ENCODE measurements around the gene PRODH2.

The PRODH2 gene, protein sequence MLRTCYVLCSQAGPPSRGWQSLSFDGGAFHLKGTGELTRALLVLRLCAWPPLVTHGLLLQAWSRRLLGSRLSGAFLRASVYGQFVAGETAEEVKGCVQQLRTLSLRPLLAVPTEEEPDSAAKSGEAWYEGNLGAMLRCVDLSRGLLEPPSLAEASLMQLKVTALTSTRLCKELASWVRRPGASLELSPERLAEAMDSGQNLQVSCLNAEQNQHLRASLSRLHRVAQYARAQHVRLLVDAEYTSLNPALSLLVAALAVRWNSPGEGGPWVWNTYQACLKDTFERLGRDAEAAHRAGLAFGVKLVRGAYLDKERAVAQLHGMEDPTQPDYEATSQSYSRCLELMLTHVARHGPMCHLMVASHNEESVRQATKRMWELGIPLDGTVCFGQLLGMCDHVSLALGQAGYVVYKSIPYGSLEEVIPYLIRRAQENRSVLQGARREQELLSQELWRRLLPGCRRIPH

GRCh38 chr19:35812220-35813042 lies at the start of gene PRODH2:
PRODH2 (minus strand) TSS chr19:35812845; CDS start chr19:35812805, 40 bp downstream.
- DNase-seq: no peak

DNA sequence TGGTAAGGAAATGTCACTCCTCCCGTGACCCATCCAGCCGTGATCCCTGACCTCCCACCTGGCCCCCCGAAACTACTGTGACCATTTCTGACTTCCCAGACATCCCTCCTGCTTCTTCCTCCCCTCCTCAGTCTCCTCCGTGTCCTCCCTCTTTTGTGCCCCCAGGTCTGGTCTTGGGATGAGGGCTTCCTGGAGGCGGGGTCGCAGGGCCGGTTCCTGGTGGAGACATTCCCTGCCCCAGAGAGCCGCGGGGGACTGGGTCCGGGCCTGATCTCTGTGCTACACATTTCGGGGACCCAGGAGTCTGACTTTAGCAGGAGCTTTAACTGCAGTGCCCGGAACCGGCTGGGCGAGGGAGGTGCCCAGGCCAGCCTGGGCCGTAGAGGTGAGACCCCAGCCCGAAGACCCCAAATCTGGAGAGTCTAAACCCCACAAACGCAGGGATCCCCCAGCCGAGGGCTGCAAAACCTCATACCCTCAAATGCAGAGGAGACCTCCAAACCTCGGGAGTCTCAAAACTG lies 49.1 kb upstream of the PRODH2 start:
- DNase-seq: no peak

- no peak for DNase-seq
Observed at GRCh38 chr19:35860818-35861639, 48.4 kb upstream of the PRODH2 start.

DNA sequence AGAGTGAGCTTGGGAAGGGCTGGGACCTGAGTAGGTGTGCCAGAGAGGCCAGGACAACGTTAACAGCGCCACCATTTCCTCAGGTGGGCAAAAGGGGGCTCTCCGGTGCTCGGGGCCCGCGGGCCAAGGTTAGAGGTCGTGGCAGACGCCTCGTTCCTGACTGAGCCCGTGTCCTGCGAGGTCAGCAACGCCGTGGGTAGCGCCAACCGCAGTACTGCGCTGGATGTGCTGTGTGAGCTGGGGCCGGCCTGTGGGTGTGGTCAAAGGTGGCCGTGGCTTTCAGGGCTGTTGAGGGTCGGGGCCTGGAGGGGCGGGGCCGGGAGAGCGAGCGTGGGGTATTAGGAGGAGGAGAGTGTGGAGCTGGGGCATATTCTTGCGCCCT lies 47.8 kb upstream of the PRODH2 start:
- no peak for DNase-seq

DNA sequence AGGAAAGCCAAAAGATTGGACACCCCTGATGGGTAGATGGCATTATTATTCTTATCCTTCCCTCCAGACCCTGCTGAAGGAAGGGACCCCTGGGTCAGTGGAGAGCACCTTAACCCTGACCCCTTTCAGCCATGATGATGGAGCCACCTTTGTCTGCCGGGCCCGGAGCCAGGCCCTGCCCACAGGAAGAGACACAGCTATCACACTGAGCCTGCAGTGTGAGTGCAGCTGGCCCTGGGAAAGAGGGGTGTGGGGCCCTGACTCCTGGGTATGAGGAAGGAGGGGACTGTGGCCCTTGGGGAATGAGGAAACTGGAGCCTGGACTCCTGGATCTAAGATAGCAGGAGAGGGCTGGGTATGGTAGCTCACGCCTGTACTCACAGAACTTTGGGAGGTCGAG lies 46.8 kb upstream of the PRODH2 start:
- no peak for DNase-seq

DNA sequence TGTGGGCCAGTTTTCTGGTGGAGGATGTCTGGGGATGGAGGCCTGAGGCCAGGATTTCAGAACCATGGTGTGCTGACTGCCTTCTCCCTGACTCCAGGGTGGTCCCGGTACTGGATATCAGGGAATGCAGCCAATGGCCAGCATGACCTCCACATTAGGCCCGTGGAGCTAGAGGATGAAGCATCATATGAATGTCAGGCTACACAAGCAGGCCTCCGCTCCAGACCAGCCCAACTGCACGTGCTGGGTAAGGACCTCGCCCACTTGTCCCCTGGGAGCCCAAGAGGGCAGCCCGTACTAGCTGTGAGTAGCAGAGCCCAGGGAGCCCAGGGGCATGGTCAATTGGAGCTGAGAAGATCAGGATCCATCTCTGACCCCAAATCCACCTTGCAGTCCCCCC lies 45.7 kb upstream of the PRODH2 start:
- no peak for DNase-seq

DNA sequence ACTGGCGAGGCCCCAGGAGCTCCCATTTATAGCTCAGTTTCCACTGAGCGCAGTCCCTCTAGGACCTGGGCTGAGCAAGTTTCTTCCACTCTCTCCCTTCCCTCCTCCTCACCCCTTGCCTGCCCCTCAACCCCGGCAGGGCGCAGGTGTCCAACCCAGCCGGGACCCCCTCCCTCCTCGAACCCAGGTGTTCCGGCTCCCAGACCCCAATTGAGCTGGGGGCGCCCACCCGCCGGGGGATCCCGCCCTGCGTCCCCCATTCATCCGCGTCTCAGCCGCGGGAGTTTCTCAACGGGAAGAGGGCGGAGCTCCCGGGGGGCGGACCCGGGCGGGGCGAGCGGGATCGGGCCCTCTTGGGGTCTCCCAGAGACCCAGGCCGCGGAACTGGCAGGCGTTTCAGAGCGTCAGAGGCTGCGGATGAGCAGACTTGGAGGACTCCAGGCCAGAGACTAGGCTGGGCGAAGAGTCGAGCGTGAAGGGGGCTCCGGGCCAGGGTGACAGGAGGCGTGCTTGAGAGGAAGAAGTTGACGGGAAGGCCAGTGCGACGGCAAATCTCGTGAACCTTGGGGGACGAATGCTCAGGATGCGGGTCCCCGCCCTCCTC lies 44.0 kb upstream of the PRODH2 start, which contains the start of gene KIRREL2:
TSS of gene KIRREL2 (plus strand) at position 366 of the 604 bp plus-strand sequence. CDS start at position 575, 209 bp downstream.
- no peak for DNase-seq

DNA sequence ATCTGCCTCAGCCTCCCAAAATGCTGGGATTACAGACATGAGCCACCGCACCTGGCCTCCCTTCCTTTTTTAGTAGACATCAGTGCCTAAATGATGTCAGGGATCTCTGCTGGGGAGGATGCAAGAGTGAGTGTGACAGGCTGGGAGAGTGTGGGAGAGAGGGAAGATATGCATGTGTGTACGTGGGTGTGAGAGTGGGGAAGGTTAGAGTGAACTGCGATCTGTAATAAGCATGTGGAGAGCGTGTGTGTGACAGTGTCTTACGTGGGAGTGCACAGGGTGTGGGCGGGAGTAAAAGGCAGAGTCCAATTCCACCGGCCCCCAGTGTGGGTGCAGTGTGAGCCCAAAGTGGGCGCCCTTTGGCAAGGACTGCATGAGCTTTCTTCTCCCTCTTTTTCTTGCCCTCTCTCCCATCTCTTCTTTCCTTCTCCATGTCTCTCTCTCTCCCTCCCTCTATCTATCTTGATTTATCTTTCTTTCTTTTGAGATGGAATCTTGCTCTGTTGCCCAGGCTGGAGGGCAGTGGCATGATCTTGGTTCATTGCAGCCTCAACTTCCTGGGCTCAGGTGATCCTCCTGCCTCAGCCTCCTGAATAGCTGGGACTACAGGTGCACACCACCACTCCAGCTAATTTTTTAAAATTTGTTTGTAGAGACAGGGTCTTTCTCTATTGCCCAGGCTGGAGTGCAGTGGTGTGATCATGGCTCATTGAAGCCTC lies 40.6 kb upstream of the PRODH2 start:
- no peak for DNase-seq

- DNase-seq: no peak
Observed at GRCh38 chr19:35852029-35852780, 39.6 kb upstream of the PRODH2 start, which contains the start of gene NPHS1. NPHS1 (minus strand) TSS chr19:35852504; CDS start chr19:35851837, 667 bp downstream.

- peak; percentile 14 for DNase-seq
Observed at GRCh38 chr19:35851213-35852028, 38.8 kb upstream of the PRODH2 start.

DNA sequence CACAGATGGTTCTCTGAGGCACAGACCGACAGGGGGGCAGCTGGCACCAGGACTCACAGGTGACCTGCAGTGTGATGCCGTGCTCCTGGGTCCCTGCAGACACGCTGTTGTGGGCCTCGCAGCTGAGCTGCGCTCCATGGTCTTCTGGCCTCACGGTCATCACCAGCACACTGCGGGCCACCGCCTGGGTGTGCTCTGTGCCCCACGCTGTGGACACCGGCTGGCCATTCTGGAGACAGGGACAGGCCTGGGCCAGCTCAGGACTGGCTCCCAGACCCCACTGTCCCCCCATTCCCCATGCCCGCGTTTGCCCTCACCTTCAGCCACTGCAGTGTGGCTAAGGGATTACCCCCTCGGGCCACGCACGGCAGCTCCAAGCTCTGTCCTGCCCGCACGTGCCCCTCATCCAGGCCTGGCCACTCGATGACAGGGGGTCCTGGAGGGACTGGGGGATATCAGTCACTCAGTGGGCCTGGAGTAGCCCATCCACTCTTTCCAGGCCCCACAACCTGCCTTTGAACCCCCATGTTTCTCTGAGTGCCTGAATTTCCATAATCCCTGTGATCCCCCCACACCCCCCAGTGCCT lies 36.4 kb upstream of the PRODH2 start:
- no peak for DNase-seq

GRCh38 chr19:35848486-35848885 lies 35.8 kb upstream of the PRODH2 start:
- DNase-seq: no peak

GRCh38 chr19:35847911-35848310 lies 35.3 kb upstream of the PRODH2 start:
- no peak for DNase-seq

DNA sequence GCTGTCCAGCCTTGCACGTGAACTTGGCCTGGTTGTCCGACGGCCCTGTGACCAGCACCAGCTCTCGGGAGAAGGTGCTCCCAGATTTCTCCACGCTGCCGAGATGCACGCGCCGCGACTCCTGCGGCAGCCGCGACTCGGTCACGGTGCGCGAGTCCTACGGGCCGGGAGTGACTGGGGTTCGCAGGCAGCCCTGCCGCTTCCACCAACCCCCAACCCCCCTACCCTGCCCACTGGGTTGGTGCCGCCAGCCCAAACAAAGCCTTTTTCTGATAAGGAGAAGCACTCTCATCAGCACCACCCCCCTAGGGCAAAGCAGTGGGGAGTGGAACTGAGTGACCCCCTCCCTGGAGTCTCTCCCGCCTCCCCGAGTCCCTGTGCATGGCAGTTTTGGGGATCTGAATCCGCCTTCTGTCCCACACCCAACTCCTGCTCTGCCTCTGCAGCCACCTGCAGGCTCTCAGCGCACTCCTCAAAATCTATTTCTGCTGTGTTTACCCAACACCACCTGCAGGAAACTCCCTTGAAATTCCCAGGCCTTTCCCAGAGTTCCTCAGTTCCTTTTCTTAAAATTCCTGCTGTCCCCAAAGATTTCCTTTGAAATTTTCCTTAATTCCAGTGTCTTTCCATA lies 33.5 kb upstream of the PRODH2 start:
- DNase-seq: peak; percentile 8

GRCh38 chr19:35845215-35846037 lies 32.8 kb upstream of the PRODH2 start:
- peak; percentile 19 for DNase-seq

DNA sequence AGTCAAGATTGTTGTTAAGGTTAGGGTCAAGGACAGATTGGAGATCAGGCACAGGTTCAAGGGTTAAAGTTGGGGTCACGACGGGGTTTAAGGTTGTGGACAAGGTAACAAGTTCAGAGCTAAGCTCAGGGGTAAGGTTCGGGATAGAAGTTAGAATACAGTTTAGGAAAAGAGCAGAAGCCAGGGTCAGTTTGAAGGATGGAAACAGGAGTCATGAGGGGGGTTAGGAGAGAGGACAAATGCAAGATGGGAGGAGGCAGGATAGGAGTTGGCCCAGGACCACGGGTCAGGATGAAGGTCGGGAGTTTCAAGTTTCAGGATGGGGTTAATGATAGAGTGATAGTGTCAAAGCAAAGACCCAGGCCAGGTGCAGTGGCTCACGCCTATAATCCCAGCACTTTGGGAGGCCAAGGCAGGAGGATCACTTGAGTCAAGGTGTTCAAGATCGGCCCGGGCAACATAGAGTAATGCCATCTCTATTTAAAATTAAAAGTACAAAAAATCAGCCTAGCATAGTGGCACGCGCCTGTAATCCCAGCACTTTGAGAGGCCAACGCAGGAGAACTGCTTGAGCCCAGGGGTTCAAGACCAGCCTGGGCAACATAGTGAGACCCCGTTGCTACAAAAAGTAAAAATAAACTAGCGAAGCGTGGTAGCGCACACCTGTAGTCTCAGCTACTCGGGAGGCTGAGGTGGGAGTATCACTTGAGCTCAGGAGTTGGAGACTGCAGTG lies 32.0 kb upstream of the PRODH2 start:
- no peak for DNase-seq
